Endothelial cell (in vitro differentiated cells): Measurements from ENCODE around the gene NRXN2. TPM values are rescaled to one million over a fixed set of nuclear protein-coding genes. Genes with fewer than 3 reads are reported as not detected.

Experiments
- DNase-seq: peaks from one replicate; pipeline ENCODE4 v3.0.0; 2021; ENCODE audit warnings: low spot score
- H3K27ac Mint-ChIP-seq: one replicate; pipeline ENCODE4 v1.8.0; 2021; ENCODE audit warnings: mixed read lengths, inconsistent platforms; ENCODE audit not compliant: unreplicated experiment
- H3K27me3 Mint-ChIP-seq: one replicate; pipeline ENCODE4 v1.8.0; 2021; ENCODE audit warnings: mild to moderate bottlenecking, moderate library complexity, mixed read lengths, inconsistent platforms; ENCODE audit not compliant: unreplicated experiment
- H3K36me3 Mint-ChIP-seq: one replicate; pipeline ENCODE4 v1.8.0; 2021; ENCODE audit warnings: mild to moderate bottlenecking, low read depth, mixed read lengths, inconsistent platforms; ENCODE audit not compliant: unreplicated experiment
- H3K4me1 Mint-ChIP-seq: one replicate; pipeline ENCODE4 v1.8.0; 2021; ENCODE audit warnings: mild to moderate bottlenecking, mixed read lengths, inconsistent platforms; ENCODE audit not compliant: unreplicated experiment
- H3K4me3 Mint-ChIP-seq: one replicate; pipeline ENCODE4 v1.8.0; 2021; ENCODE audit warnings: mild to moderate bottlenecking, mixed read lengths, inconsistent platforms; ENCODE audit not compliant: unreplicated experiment
- H3K9me3 Mint-ChIP-seq: one replicate; pipeline ENCODE4 v1.8.0; 2021; ENCODE audit warnings: mixed read lengths, inconsistent platforms; ENCODE audit not compliant: unreplicated experiment
- total RNA-seq: library from RNA; stranded (reverse); fragmentation: NEBNext Ultra II Directional; extraction: Animal tissue kit (Norgen Biotek cat#: 25700); gene quantifications from one replicate; pipeline ENCODE4 v1.2.1, GENCODE V29; 2021; ENCODE audit not compliant: unreplicated experiment
- TF ChIP-seq, protein P1 (sequence below): fragments of 200-600 bp; sonication (generic); IDR thresholded peaks from one replicate; pipeline ENCODE4 v1.5.0; 2021; ENCODE audit warnings: antibody characterized with exemption; ENCODE audit not compliant: unreplicated experiment

The NRXN2 gene
- total RNA-seq, 1 donor from 2014 or later: 11.5 TPM

DNA sequence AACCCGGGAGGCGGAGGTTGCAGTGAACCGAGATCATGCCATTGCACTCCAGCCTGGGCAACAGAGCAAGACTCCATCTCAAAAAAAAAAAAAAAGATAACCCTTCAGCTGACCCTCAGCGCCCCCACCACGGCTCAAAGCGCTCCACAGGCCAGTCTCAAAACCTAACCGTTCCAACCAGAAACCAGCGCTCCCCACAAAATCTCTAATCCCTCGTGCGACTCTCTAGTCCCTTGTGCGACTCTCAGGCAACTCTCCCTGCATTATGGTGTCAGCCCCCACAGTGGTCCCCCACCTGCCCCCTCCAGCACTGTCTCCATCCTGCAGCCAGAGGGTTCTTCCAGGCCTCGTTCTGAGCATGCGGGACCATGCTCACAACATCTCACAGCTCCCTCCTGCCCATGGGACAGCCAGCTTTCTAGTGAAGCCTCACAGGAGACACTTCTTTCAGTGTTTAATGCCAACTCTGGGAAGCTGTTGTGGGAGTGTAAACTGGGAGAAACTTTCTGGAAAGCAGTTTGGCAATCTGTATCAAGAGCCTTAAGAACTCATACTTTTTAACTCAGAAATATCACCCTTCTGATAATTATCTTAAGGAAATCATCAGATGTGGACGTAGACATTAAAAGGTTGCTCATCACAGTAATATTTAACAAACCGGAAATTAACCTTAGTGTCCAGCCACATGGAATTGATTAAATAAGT, 25.1 kb upstream of the NRXN2 start:
- DNase-seq: no peak
- TF ChIP-seq, protein P1, sequence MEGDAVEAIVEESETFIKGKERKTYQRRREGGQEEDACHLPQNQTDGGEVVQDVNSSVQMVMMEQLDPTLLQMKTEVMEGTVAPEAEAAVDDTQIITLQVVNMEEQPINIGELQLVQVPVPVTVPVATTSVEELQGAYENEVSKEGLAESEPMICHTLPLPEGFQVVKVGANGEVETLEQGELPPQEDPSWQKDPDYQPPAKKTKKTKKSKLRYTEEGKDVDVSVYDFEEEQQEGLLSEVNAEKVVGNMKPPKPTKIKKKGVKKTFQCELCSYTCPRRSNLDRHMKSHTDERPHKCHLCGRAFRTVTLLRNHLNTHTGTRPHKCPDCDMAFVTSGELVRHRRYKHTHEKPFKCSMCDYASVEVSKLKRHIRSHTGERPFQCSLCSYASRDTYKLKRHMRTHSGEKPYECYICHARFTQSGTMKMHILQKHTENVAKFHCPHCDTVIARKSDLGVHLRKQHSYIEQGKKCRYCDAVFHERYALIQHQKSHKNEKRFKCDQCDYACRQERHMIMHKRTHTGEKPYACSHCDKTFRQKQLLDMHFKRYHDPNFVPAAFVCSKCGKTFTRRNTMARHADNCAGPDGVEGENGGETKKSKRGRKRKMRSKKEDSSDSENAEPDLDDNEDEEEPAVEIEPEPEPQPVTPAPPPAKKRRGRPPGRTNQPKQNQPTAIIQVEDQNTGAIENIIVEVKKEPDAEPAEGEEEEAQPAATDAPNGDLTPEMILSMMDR: no peak
- H3K4me1 Mint-ChIP-seq: peaks cover 6% of the 10 kb centered on the region
- peaks cover 15% of the 10 kb centered on the region for H3K27me3 Mint-ChIP-seq
- H3K27ac Mint-ChIP-seq: peak overlapping the region; percentile 9
- H3K9me3 Mint-ChIP-seq: no peaks in the 10 kb centered on the region
- peak overlapping the region; percentile 31 for H3K4me3 Mint-ChIP-seq
- no peaks in the 10 kb centered on the region for H3K36me3 Mint-ChIP-seq

DNA sequence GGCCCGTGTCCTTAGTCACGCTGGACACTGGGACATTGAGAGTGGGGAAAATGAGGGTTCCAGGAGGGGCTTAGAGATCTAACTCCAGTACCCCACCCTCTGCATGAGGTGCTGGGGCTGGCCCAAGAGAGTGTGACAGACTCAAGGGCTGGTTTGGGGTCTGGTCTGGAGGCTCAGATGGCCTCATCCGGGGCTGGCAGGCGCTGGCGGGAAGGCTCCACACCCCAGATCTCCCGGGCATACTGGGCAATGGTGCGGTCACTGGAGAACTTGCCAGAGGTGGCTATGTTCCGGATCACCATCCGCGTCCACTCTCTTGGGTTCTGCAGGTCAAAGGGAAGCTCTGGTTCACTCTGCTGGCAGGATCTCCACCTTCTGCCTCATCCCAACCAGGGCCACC, 23.5 kb upstream of the NRXN2 start:
- DNase-seq: no peak
- Mint-ChIP-seq H3K9me3 (no peaks in the 10 kb centered on the region), H3K27me3 (peaks cover 12% of the 10 kb centered on the region), H3K4me3 (peak overlapping the region; percentile 51), H3K4me1 (peaks cover 12% of the 10 kb centered on the region), H3K27ac (no peak overlapping the region), H3K36me3 (peaks cover 4% of the 10 kb centered on the region)
- TF ChIP-seq, protein P1: no peak

DNA sequence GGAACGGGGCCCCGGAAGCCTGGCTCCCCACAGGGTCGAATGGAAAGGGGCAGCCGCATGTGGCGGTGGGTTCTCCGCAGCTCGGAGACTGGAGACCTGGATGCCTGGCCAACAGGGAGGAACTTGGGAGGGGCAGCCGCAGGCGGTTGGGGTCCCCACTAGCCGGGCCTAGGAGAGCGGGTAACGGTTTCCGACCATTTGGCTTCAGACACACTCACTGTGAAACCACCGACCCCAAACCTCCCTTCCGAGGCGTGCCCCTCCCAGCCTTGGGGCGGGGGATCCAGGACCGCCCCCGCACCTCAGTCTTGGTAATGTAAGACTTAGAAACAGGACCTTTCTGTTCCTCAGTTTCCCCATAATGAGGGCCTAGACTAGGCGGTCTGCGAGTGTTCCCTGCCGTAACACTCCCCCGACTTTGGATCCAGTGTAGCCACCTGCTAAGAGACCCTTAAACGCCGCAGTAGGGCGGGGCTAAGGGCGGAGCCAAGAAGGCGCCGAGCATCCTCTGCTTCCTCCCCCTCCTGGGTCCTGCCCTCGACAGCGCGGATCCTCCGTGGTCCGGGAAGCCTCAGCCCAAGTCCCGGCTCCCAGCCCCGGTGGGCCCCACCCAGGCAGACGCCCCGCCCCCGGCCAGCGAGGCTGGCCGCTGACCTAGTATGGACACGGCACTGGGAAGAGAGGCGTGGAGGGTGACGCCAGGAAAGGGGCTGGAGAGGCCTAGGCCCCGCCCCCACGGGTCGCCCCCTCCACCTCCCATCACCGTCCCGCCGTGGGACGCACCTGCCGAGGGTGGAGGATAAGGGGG, 22.7 kb upstream of the NRXN2 start:
- TF ChIP-seq, protein P1: no peak
- Mint-ChIP-seq H3K27ac (peak overlapping the region; percentile 97), H3K27me3 (peaks cover 15% of the 10 kb centered on the region), H3K4me3 (peak overlapping the region; percentile 94), H3K9me3 (no peaks in the 10 kb centered on the region), H3K4me1 (peaks cover 16% of the 10 kb centered on the region), H3K36me3 (peaks cover 5% of the 10 kb centered on the region)
- DNase-seq: peak; percentile 87

DNA sequence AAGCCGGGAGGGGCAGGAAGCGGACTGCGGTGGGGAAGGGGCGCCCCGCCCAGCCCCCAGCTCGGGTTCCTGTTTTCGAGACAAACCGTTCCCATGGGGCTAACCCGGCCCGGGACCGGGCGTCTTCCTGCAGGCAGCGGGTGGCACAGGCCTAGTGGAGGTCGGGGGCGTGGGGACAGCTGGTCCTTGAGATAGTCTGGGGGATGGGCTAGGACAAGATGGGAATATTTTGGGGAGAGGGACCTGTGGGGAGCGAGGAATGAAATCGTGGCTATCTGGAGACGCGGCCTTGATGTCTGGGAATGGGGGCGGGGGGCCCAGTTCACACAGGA, 22.2 kb upstream of the NRXN2 start:
- peaks cover 11% of the 10 kb centered on the region for H3K36me3 Mint-ChIP-seq
- peak overlapping the region; percentile 97 for H3K27ac Mint-ChIP-seq
- peaks cover 21% of the 10 kb centered on the region for H3K4me1 Mint-ChIP-seq
- peaks cover 14% of the 10 kb centered on the region for H3K27me3 Mint-ChIP-seq
- peak overlapping the region; percentile 94 for H3K4me3 Mint-ChIP-seq
- no peaks in the 10 kb centered on the region for H3K9me3 Mint-ChIP-seq
- TF ChIP-seq, protein P1: no peak
- peak; percentile 76 for DNase-seq
